Endodermal cell (in vitro differentiated cells): ENCODE measurements around the gene KDM8. TPM values are rescaled to one million over a fixed set of nuclear protein-coding genes. Genes with fewer than 3 reads are reported as not detected.

Source experiments
- DNase-seq: peaks from one replicate; pipeline ENCODE4 v3.0.0-alpha.2; 2017
- H3K27ac ChIP-seq: 2 replicates; pipeline ENCODE4 v1.5.1; 2013; ENCODE audit warnings: mild to moderate bottlenecking, low read depth, low read length, moderate library complexity
- H3K27me3 ChIP-seq: 2 replicates; pipeline ENCODE4 v1.6.1; 2013; ENCODE audit warnings: mild to moderate bottlenecking, low read length, moderate library complexity; ENCODE audit not compliant: insufficient read depth, control insufficient read depth, poor library complexity, severe bottlenecking
- H3K36me3 ChIP-seq: 2 replicates; pipeline ENCODE4 v1.7.0; 2013; ENCODE audit warnings: mild to moderate bottlenecking, low read length, moderate library complexity; ENCODE audit not compliant: control insufficient read depth, insufficient read depth
- H3K4me1 ChIP-seq: one replicate; pipeline ENCODE4 v1.7.0; 2013; ENCODE audit warnings: low read length; ENCODE audit not compliant: control insufficient read depth, insufficient read depth
- H3K4me3 ChIP-seq: 2 replicates; pipeline ENCODE4 v1.5.1; 2013; ENCODE audit warnings: mild to moderate bottlenecking, low read length, moderate library complexity
- H3K9ac ChIP-seq: 2 replicates; pipeline ENCODE4 v1.6.1; 2013; ENCODE audit warnings: mild to moderate bottlenecking, low read length, moderate library complexity; ENCODE audit not compliant: poor library complexity, severe bottlenecking; ENCODE audit errors: extremely low read depth
- H3K9me3 ChIP-seq: 2 replicates; pipeline ENCODE4 v1.6.1; 2013; ENCODE audit warnings: mild to moderate bottlenecking, low read length, moderate library complexity; ENCODE audit not compliant: control insufficient read depth
- H3K27ac Mint-ChIP-seq: 2 replicates; pipeline ENCODE4 v1.8.0; 2020; ENCODE audit warnings: mixed read lengths
- H3K27me3 Mint-ChIP-seq: 2 replicates; pipeline ENCODE4 v1.8.0; 2021; ENCODE audit warnings: mild to moderate bottlenecking, mixed read lengths; ENCODE audit not compliant: insufficient read depth
- H3K36me3 Mint-ChIP-seq: 2 replicates; pipeline ENCODE4 v1.8.0; 2020; ENCODE audit warnings: low read depth, mixed read lengths
- H3K4me1 Mint-ChIP-seq: 2 replicates; pipeline ENCODE4 v1.8.0; 2020; ENCODE audit warnings: mixed read lengths
- H3K4me3 Mint-ChIP-seq: 2 replicates; pipeline ENCODE4 v1.8.0; 2020; ENCODE audit warnings: mild to moderate bottlenecking, moderate library complexity, mixed read lengths
- H3K9me3 Mint-ChIP-seq: 2 replicates; pipeline ENCODE4 v1.8.0; 2020; ENCODE audit warnings: mild to moderate bottlenecking, mixed read lengths
- CTCF ChIP-seq: fragments of 200-600 bp; sonication (generic); conservative IDR thresholded peaks from 2 replicates; pipeline ENCODE4 v1.5.0; 2021; ENCODE audit warnings: antibody characterized with exemption, mild to moderate bottlenecking
- WGBS, 2 experiments: methylation state at CpG; one replicate each; pipeline versions ENCODE4 v1.1.5 to v1.1.7; 2013; ENCODE audit warnings: missing lambda C conversion rate in 2 of 2, mixed read lengths in 1 of 2; ENCODE audit not compliant: insufficient coverage in 1 of 2, insufficient read length in 1 of 2; 5-methylcytosine and 5-hydroxymethylcytosine counted together
- total RNA-seq, 2 donors: library from RNA; stranded (reverse); fragmentation: NEBNext Ultra II Directional in 1 of 2; extraction: Animal tissue kit (Norgen Biotek cat#: 25700) in 1 of 2; gene quantifications; 2 replicates in 1 of 2; 3 replicates in 1 of 2; pipeline ENCODE4 v1.2.1, GENCODE V29; 2021

The KDM8 gene
- total RNA-seq, 2 donors from 2014 or later, result 11.0 to 12.1 TPM

DNA sequence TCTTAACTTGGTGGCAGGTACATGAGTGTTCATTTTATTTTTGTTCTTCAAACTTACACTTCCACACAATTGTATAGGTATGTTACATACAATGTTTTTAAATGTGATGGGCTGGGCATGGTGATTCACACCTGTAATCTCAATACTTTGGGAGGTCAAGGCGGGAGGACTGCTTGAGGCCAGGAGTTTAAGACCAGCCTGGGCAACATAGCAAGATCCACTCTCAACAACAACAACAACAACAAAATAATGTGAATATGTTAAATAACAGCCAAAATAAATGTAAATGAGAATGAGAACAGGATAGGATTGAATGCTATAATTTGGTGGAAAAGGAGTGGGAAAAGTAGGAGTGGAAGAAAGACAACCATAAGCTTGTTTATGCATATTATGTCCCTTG is 62.7 kb downstream of the KDM8 start:
- Mint-ChIP-seq H3K9me3 (no peaks in the 10 kb centered on the region), H3K4me3 (no peak overlapping the region), H3K27ac (no peak overlapping the region), H3K27me3 (peaks cover 3% of the 10 kb centered on the region), H3K4me1 (peaks cover 5% of the 10 kb centered on the region), H3K36me3 (no peaks in the 10 kb centered on the region)
- no peak overlapping the region for H3K27ac ChIP-seq
- no peaks in the 10 kb centered on the region for H3K4me1 ChIP-seq
- WGBS, 2 experiments, result no CpG with 5 or more reads among the region's 1 CpG
- no peaks in the 10 kb centered on the region for H3K36me3 ChIP-seq
- DNase-seq, result peak; percentile 8
- H3K4me3 ChIP-seq, result no peak overlapping the region
- no peaks in the 10 kb centered on the region for H3K9me3 ChIP-seq
- no peak for TF ChIP-seq CTCF
- no peak overlapping the region for H3K9ac ChIP-seq
- H3K27me3 ChIP-seq, result no peaks in the 10 kb centered on the region

- no peak overlapping the region for H3K4me3 ChIP-seq
- no peaks in the 10 kb centered on the region for H3K9me3 ChIP-seq
- H3K9me3 Mint-ChIP-seq, result no peaks in the 10 kb centered on the region
- H3K27me3 Mint-ChIP-seq, result peaks cover 3% of the 10 kb centered on the region
- no peak overlapping the region for H3K27ac ChIP-seq
- 88% methylated on average over 7 of the region's 8 CpGs; no CpG with 5 or more reads in 1 of the 2 experiments for WGBS, 2 experiments
- no peak overlapping the region for H3K27ac Mint-ChIP-seq
- peaks cover under 1% of the 10 kb centered on the region for H3K36me3 Mint-ChIP-seq
- peak overlapping the region; percentile 65 for H3K4me3 Mint-ChIP-seq
- no peak for TF ChIP-seq CTCF
- H3K9ac ChIP-seq, result no peak overlapping the region
- peak; percentile 15 for DNase-seq
- H3K27me3 ChIP-seq, result peaks cover 7% of the 10 kb centered on the region
- H3K36me3 ChIP-seq, result no peaks in the 10 kb centered on the region
- H3K4me1 ChIP-seq, result no peaks in the 10 kb centered on the region
- H3K4me1 Mint-ChIP-seq, result peaks cover 8% of the 10 kb centered on the region
Observed at GRCh38 chr16:27267037-27267677, 63.8 kb downstream of the KDM8 start.

DNA sequence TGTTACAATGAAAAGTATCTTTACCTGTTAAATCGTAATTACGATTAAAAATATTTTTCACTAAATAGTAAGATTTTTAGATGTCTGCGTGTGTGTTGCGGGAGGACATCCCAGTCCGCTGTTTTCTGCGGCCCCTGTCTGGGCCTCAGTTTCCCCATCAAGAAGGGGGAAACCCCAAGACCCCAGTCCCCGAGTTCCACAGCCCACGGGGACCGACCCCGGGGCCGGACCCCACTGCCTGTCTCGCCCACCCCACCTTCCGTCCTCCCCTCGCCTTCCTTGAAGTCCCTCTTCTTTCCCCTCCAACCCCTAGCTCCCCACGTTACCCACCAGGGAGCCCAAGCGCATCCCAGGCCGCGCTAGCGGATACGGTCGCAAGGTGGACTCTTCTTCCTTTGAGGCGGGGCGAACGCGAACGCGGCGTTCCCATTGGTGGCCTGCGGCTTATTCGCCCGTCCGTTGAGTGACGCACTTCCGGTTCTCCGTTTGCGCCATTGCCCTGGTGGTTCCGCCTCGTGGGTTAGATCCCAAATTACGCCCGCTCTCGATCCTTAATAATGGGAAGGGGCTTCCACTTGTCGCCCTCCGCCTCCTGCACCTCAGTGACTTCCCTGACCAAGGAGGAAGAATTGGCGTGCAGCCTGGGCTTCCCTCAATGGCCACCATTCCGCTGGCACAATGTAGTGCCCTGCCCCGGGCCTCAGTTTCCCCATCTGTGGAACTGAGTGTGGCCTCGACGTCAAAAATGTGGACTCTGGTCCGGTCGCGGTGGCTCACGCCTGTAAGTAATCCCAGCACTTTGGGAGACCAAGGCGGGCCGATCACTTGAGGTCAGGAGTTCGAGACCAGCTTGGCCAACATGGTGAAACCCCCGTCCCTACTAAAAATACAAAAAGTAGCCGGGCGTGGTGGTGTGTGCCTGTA is 65.3 kb downstream of the KDM8 start, which contains the start of gene NSMCE1:
TSS of gene NSMCE1 (minus strand) at position 397 of the 924 bp plus-strand sequence. CDS start 11,202 bp downstream, outside the sequence.
- peak; percentile 97 for DNase-seq
- H3K9me3 Mint-ChIP-seq, result no peaks in the 10 kb centered on the region
- 51 to 67% methylated on average over 17 to 56 of the region's 58 CpGs for WGBS, 2 experiments
- Histone ChIP-seq H3K27me3 (peaks cover 8% of the 10 kb centered on the region), H3K9me3 (no peaks in the 10 kb centered on the region), H3K4me3 (peak within 1 kb of the TSS; percentile 82), H3K4me1 (no peaks in the 10 kb centered on the region), H3K9ac (no peak within 1 kb of the TSS), H3K36me3 (no peaks in the 10 kb centered on the region), H3K27ac (no peak within 1 kb of the TSS)
- TF ChIP-seq CTCF, result no peak
- H3K36me3 Mint-ChIP-seq, result peaks cover 1% of the 10 kb centered on the region
- H3K4me3 Mint-ChIP-seq, result peak within 1 kb of the TSS; percentile 65
- H3K4me1 Mint-ChIP-seq, result peaks cover 8% of the 10 kb centered on the region
- H3K27ac Mint-ChIP-seq, result peak within 1 kb of the TSS; percentile 82
- peaks cover 5% of the 10 kb centered on the region for H3K27me3 Mint-ChIP-seq
